Femur (tissue), 1 donor: ENCODE results near the gene UBA1.

ENCODE experiments used
- DNase-seq: peaks from one replicate; pipeline ENCODE4 v3.0.0-alpha.2; 2017

Gene UBA1

DNA sequence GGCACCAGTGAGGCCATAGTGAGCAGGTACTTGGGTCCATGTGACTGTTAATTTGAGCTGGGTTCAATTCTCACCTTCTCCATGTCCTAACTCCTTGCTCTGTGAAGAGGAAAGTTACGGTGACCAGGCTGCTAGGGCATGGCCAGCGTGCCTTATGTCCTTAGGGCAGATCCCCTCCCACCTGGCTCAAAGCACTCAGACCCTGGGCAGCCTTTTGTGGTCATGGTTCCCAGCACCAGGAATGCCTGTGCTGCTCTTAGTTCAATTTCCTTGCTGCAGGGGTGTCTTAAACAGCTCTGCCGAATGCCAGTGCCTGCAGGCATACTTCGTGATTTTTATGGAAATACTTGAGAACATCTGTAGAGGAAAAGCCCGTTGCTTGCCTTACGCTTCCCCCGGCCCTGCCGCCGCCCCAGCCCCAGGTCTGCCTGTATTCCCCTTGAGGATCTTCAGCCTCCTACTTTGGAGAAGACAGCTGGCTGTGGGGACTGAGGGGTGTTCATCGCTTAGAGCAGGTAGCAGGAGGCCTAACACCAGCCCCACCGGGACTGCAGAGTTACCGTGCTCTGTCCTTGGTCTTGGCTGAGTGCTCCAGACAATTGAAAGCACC, 21.8 kb downstream of the UBA1 start:
- peak; percentile 20 for DNase-seq

DNA sequence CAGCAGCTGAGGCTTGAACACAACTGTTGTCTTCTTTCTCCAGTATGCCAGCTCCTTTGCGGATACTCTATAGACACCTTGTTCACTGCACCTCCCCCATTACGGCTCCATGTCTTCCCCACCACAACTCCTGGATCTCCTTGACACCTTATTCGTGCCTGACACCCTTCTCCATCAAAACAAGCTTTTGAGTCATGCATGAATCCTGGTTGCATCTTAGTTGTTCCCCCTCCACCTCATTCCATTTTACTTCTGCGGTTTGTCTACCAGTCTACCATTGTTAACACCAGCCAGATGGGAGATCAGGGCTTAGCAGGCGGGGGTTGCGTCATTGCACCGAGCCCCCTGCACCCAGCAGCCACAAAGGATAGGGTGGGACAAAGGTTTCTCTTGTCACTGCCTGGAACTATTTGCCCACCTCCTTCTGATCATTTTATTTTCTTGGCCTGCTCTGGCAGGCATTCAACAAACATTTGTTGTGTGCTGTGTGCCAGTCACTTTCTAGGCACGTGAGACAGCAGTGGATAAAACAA, 22.8 kb downstream of the UBA1 start:
- DNase-seq = peak; percentile 16

DNA sequence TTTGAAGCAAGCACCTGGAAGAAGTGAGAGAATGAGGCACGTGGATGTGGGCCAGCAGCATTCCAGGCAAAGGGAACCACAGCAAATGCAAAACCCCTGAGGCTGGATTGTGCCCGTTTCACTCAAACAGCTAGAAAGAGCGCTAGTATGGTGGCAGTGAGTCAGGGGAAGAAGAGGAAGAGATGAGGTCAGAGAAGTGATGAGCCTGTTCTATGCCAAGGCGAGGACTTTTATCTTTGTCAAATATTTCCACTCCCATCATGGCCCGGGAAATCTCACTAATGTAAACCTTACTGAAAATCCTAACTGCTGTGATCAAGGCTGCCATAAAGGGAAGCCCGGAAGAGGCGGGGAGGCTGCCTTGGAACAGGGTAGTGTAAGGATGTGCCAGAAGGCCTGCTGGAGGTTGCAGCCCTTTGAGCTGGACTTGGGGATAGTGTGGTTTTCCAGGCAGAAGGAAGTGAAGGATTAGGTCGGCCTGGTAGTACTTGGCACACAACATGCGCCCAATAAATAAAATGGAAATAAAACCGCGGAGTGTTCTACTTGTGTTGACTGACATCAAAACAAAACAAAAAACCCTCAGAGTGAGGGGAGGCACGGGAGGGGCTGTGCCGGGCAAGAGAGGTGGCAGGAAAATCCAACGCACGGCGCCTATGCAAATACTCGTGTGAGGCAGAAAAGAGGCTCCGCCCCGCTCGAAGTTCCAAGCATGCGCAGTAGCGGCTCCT, 23.7 kb downstream of the UBA1 start:
- DNase-seq = no peak

DNA sequence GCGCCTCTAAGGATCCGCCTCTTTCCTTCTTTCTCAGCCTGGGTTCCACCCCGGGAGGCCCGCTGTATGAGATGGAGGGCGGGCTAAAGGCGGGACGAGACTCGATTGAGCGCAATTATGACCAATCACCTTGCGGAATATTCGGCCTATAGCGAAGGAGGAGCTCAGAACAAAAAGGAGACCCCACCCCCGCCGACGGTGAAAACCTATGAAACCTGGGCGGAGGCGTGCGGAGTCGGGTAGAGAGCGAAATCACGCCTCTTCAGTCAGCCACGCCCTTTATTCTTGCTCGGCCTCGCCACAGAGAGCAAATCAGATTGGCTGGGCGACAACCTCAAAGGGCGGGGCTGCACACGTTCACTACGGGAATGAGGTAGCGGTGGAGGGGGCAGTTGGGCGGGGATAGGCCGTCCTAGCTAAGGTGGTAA, 24.2 kb downstream of the UBA1 start:
- peak; percentile 99 for DNase-seq

DNA sequence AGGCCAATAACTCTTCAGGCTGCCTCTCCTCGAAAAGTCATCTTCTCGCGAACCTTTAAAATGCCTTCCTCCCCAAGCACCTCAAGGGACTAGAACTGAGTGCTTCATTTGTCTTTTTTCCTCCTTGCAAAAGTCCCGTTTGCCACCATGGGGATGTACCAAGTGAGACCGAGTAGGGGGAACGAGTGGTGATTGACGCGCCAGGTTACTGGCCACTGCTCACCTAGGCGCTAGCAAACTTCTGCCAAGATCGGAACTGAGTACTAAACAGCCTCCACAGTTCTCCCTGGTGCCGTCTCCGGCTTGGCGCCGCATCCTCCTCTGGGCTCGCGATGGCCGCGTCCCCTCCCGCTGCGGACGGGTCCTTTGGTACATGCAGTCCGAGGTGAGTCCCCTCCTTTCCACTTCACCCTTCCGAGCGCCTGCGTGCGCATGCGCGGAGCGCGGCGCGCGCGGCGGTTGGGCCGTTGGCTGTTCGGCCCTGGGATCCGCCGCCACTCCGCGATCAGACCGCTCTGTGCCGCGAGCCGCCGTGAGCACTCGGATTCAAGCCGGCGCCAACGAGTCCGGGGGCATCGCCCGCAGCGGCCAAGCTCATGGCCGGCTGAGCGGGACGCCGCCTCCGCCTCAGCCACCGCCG, 24.8 kb downstream of the UBA1 start, which contains the start of gene CDK16:
CDK16 (plus strand) TSS at position 402 of the 640 bp plus-strand sequence. CDS start 4,877 bp downstream, outside the sequence.
- peak; percentile 92 for DNase-seq

DNA sequence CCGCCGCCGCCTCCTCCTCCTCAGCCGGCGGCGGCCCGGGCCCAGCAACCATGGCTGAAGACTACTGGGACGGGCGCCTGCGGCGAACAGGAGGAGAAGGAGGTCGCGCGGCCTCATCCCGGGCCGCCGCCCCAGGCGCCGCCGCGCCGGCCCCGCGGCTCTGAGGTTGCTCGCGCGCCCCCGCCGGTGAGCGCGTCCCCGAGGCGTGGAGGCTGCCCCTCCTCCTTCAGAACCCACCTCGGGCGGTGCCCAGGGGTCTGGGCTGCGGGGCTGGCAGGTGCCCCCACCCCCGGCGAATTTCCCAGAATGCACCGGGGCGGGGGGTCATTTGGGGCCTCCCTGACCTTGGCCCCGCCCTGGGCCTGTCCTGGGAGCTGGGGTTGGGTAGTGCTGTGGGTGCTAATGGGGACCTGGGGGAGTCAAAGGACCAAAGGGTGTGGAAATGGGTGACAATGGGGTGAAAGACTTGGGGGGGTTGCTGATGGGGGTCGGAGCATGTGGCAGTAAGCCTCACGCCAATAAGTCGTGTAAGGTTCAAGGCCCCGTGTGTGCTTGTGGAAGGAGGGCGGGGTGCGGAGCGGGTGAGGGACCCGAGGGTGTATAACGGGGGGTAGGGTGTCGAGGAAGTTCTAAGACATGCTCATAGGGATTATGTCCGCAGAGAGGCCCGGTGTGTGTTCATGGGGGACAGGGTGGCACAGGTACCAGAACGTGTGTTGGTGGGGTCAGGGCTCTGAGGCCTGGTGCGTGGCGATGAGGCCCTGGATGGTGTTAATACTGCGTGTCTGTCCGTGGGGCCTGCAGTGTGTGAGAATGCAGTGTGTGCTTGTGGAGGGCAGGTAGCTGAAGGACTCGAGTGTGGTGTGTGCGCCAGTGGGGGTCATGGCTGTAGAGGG, 25.5 kb downstream of the UBA1 start:
- peak; percentile 69 for DNase-seq

DNA sequence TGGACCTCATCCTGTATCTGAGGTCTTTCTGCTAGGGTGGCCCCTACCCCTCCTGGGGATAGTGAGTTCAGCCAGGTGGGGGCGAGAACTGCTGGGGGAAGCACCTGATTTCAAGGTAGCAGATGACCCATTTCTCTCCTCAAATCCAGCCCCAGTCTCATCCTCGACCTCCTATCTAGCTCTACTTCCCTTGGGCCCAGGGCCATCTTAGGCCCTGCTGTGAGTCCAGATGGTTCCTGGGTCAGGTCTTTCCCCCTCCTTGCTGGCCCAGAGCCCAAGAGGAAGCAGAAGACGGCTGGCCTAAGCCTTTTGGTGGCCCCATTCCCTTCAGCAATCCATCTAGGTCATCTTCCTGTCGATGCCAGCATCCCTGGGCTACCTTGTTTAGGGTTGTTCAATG, 28.1 kb downstream of the UBA1 start:
- peak; percentile 12 for DNase-seq

DNA sequence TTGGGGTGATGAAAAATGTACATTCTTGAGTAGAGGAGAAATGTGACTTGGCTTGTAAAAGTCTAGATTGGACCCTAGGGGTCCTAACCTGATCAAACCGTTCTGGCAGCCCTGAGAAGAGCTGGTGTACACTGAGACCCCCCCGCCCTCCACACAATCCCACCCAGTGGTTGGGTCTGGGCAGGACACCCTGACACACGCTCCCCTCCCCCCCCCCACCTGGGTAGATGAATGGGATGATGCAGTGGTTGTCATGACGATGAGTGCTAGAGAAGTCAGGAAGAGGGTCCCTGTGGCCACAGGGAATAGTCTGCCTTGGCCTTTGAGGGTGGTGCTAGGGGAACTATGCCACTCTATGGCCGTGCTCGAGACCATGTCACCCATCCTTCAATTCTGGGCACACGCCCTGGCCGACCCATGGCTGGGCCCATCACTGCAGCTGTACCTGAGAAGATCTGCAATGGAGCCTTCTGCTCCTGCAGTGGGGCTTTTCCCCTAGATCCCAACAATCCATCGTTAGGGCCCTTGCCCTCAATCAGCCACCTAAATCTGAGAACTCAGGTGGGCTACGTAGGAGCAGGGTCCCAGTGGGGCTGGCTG, 29.2 kb downstream of the UBA1 start:
- peak; percentile 13 for DNase-seq

DNA sequence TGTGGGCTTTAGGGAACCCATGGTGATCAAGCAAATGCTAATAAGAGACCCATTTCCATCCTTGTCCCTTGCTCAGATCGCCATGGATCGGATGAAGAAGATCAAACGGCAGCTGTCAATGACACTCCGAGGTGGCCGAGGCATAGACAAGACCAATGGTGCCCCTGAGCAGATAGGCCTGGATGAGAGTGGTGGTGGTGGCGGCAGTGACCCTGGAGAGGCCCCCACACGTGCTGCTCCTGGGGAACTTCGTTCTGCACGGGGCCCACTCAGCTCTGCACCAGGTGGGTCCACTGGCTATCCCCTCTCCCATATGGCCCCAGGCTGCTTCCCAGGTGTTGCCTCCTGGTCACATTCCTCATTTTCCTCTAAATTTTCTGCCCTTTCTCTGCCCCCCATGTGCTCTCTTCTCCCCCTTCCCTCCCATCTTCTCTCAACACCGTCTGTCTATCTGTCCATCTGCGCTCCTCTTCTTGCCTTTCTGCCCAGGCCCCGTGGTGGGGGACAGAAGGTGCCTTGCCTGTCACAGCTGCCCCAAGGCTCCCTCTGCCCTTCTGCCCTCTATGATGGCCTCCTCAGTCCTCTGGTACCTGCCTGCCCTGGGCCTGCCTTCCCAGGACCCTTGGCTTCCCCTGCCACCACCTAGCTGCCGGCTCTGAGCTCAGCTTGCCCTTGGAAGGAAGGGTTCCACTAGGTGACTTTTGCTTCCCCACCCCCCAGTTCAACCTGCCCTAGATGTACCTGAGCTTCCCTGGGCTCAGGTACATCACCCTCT, 30.0 kb downstream of the UBA1 start:
- peak; percentile 11 for DNase-seq

DNA sequence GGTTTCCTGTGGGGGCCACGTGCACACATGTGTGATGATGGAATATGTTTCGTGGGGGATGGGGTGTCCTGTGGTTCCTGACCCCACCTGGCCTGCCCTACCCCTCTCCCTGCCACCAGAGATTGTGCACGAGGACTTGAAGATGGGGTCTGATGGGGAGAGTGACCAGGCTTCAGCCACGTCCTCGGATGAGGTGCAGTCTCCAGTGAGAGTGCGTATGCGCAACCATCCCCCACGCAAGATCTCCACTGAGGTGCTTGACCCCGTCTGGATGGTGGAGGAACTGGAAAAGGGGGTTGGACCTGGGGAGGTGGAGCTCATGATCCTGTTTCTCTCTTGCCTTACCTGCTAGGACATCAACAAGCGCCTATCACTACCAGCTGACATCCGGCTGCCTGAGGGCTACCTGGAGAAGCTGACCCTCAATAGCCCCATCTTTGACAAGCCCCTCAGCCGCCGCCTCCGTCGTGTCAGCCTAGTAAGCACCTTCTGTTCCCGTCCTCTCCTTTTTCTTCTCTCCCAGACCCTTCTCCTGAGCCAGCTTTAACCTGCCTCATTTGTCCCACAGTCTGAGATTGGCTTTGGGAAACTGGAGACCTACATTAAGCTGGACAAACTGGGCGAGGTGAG, 30.8 kb downstream of the UBA1 start:
- DNase-seq = peak; percentile 8

DNA sequence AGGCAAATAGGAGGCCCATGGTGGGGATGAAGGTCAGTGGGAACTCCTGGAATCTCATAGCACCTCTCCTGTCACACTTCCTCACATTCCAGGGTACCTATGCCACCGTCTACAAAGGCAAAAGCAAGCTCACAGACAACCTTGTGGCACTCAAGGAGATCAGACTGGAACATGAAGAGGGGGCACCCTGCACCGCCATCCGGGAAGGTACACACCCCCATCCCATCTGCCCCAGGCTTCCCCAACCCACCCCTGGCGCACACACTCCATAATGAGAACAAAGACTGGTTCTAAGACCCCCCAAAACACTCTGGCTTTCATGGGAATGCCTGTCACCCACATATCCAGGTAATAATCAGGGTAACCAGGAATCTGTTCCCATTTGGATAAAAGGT, 31.3 kb downstream of the UBA1 start:
- peak; percentile 10 for DNase-seq

DNA sequence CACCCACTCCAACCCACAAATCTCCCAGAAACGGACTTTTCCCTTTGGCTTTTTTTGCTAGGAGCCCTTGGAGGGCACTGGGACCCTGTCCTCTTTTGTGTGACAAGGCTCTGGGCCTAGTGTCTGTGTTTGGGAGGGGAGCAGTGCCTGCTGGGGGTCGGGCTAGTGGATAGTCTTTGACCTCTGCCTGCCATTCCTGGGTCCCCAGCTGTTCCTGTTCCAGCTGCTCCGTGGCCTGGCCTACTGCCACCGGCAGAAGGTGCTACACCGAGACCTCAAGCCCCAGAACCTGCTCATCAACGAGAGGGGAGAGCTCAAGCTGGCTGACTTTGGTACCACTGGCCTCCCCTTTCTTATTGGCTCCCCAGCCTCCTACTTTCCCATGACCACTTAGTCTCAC, 32.4 kb downstream of the UBA1 start:
- peak; percentile 20 for DNase-seq

DNA sequence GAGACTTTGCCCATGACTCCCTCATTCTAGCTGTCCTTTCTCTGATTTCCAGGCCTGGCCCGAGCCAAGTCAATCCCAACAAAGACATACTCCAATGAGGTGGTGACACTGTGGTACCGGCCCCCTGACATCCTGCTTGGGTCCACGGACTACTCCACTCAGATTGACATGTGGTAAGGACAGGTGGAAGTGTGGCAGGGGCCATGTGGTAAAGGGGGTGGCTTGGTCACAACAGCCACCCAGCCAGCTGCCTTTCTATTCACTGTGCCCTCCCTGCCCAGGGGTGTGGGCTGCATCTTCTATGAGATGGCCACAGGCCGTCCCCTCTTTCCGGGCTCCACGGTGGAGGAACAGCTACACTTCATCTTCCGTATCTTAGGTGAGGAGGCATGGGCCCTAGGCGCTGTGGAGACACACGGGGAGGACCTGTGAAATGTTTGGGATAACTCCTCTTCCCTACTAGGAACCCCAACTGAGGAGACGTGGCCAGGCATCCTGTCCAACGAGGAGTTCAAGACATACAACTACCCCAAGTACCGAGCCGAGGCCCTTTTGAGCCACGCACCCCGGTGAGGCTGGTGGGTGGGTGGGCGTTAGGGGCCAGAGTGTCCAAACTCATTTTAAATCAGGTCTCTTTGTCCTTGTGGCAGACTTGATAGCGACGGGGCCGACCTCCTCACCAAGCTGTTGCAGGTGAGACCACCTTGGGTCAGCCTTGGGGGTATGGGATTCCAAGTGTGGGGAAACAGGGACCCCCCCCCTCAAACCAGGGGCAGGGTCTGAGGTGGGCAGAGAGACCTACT, 33.1 kb downstream of the UBA1 start:
- DNase-seq = peak; percentile 18

DNA sequence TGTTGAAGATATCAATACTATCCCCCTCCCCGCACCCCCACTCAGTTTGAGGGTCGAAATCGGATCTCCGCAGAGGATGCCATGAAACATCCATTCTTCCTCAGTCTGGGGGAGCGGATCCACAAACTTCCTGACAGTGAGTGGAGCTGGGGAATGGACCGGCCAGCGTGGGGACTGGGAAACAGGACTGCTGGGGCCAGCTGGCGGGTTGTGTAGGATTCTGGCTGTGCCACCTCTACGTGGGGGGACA, 33.6 kb downstream of the UBA1 start:
- no peak for DNase-seq

DNA sequence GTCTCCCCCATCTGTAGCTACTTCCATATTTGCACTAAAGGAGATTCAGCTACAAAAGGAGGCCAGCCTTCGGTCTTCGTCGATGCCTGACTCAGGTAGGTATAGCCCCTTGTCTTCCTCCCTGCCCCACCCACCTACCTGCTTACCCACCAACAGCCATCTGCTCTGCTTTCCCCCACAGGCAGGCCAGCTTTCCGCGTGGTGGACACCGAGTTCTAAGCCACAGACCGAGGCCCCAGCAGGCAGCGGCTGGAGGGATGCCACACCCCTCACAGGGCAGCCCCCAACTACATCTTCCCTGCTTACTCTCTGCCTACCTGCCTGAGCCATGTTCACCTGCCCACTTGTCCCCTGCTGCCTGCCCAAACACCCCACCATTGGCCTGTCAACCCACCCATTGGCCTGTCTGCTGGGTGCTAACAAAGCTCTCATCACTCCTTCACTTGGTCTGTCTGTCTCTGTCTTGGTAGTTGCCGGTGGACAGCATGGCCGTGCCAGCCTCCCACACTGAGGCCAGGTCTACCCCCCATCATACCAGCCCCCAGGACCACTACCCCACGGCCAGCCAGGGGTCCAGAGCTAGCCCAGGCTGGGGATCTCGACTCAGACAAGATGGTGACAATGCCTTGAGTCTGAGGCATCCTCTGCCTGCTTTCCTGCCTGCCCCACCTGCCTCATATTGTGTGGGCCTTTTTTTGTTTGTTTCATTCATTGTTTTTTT, 35.1 kb downstream of the UBA1 start:
- DNase-seq = peak; percentile 8

DNA sequence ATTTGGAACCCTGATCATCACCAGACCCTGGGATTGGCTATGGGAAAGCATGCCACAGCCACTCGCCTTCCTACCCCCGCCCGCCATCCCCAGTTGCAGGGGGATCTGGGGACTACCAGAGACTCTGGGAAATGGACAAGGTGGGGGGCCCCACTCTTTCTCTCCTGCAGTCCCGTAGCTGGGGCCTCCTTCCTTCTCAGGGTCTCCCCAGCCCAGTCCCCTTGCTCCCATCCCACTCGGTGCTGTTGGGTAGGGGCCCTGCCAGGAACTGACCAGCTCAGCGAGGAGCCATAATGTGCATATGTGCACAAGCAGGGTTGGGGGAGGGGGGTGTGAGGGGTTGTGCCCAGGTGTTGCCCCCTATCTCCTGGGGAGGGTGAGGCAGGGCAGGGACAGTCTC, 35.8 kb downstream of the UBA1 start:
- DNase-seq = no peak

DNA sequence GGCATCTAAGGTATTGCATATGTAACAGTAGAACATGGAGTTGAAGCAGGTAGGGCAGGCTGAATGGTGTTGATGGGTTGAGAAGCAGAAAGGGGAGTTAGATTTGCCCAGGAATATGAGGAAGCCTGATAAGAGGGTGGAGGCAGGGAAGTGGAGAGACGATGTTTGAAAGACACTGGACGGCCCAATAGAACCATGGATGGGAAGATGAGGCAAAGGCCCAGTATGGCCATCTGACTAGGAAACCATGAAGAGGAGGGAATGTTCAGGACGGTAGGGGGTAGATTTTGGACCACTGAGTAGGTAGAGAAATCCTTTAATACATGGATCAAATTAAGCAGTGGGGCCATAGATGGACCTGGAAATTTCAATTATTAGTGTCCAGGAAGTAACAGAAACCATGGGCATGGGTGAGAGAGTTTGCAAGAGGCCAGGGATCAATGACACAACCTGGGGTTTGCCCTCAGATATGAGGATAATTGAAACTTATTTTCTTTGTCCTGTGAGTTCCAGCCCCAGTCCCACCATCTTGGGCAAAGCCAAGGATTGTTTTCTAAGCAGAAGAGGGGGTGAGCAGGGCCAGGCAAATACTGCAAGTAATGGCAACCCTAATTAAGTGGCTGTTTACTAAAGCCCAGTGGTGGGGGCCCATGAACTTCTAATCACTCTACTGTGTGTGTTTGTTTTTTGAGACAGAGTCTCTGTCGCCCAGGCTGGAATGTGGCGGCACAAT, 36.7 kb downstream of the UBA1 start:
- DNase-seq = no peak

DNA sequence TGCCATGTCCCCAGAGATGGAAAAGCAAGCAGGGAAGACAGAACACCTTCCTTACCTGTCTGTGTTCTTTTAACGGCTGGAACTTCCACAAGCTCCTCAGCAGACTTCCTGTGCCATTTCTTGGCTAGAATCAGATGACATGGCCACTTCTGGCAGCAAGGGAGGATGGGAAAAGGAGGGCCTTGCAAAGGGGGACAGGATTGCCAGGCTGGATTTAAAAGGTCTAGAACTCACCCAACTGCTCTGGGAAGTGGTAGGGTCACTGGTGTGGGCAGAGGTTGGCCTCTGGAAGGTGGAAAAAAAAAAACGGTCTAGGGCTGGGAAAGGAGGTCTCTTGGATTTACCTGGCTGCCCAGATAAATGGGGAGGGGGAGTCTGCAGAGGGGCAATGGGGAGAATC, 37.5 kb downstream of the UBA1 start:
- DNase-seq = peak; percentile 7

DNA sequence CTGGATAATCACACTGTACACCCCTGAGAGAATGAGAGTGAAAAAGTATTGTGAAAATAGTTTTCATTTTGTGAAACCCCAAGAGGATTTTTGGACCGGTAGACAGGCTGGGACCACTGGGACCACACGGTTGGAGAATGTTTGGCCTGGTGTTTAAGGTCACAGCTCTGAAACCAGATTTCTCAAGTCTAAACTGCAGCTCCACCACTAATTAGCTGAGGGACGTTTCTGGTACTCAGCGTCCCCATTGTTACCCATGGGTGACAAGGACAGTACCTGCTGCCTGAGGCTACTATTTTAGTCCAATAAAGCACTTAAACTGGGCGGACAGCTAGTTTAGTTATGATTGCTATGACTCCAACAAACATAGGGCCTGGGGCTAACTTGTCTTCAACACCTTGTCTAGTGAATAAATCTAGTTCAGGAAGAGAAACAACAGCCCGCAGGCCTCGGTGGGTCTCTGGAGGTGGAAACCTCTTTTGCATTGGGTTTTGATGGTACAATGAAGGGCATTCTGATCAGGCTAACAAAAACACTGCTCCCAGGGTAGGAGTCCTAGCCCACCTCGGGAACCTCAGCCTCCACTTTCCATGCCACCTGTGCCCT, 38.7 kb downstream of the UBA1 start:
- no peak for DNase-seq
